RWPE1 (cell line): ENCODE measurements around the gene STK39.

Source experiments
- CTCF ChIA-PET: fragments of 350-600 bp; sonication (Branson Sonifier 250); formaldehyde crosslinking; extraction: SDS; loops from one replicate; lab custom pipeline; 2021; lab: Yijun Ruan, JAX
- POLR2A ChIA-PET: fragments of 400-600 bp; formaldehyde crosslinking; extraction: SDS; loops from one replicate; lab custom pipeline; 2020; ENCODE audit warnings: antibody characterized with exemption; ENCODE audit not compliant: low non-redundant PET; lab: Yijun Ruan, JAX
- DNase-seq: peaks from one replicate; pipeline ENCODE4 v3.0.0; 2012; ENCODE audit warnings: low spot score
- H3K27ac ChIP-seq: fragments of 450-650 bp; 2 replicates; pipeline ENCODE4 v1.5.1; 2017
- CTCF ChIP-seq: fragments of 450-650 bp; conservative IDR thresholded peaks from 2 replicates; pipeline ENCODE4 v1.5.1; 2017; ENCODE audit warnings: low read depth, mild to moderate bottlenecking

Gene STK39

GRCh38 chr2:167905668-167906067, 341.7 kb downstream of the STK39 start:
- no peak for DNase-seq
- CTCF ChIA-PET = no interaction called here
- POLR2A ChIA-PET = no interaction called here
- H3K27ac ChIP-seq = no peak overlapping the region
- TF ChIP-seq CTCF = no peak
